ENCODE results near the gene UNC13A.
"Not testable (repeated sequence)": the region's sequence is repeated elsewhere in the genome, so short reads cannot be mapped to it uniquely, and the experiment has no call there.

Gene UNC13A

GRCh38 chr19:17604372-17605025 lies 83.7 kb downstream of the UNC13A start:
- DNase-seq (ENCODE audit: low read depth in 2 of 2) = no peak

- no peak for DNase-seq (ENCODE audit: low read depth in 2 of 2)
Measured at GRCh38 chr19:17602872-17603510, 85.2 kb downstream of the UNC13A start.

- no peak for DNase-seq (ENCODE audit: low read depth in 2 of 2)
Measured at GRCh38 chr19:17602217-17602616, 85.9 kb downstream of the UNC13A start.

- no peak for DNase-seq (ENCODE audit: low read depth in 2 of 2)
Measured at GRCh38 chr19:17601683-17602082, 86.5 kb downstream of the UNC13A start.

- DNase-seq (ENCODE audit: low read depth in 2 of 2) = no peak
Measured at GRCh38 chr19:17599780-17600179, 88.4 kb downstream of the UNC13A start.

- no peak for DNase-seq (ENCODE audit: low read depth in 2 of 2)
Measured at GRCh38 chr19:17598953-17599352, 89.2 kb downstream of the UNC13A start.

GRCh38 chr19:17598063-17598462 lies 90.1 kb downstream of the UNC13A start:
- not testable (repeated sequence) for DNase-seq (ENCODE audit: low read depth in 2 of 2)

- DNase-seq (ENCODE audit: low read depth in 2 of 2) = not testable (repeated sequence)
Measured at GRCh38 chr19:17594296-17594695, 93.9 kb downstream of the UNC13A start.

- no peak for DNase-seq (ENCODE audit: low read depth in 2 of 2)
Measured at GRCh38 chr19:17590866-17591265, 97.3 kb downstream of the UNC13A start.

GRCh38 chr19:17585395-17585794 lies 102.8 kb downstream of the UNC13A start:
- not testable (repeated sequence) for DNase-seq (ENCODE audit: low read depth in 2 of 2)

- DNase-seq (ENCODE audit: low read depth in 2 of 2) = no peak
Measured at GRCh38 chr19:17584132-17584531, 104.0 kb downstream of the UNC13A start.

- DNase-seq (ENCODE audit: low read depth in 2 of 2) = no peak
Measured at GRCh38 chr19:17582613-17583012, 105.5 kb downstream of the UNC13A start.

- DNase-seq (ENCODE audit: low read depth in 2 of 2) = no peak
Measured at GRCh38 chr19:17581211-17581874, 106.8 kb downstream of the UNC13A start.

- DNase-seq (ENCODE audit: low read depth in 2 of 2) = no peak
Measured at GRCh38 chr19:17580470-17581144, 107.5 kb downstream of the UNC13A start.

GRCh38 chr19:17579661-17580244 lies 108.4 kb downstream of the UNC13A start:
- DNase-seq (ENCODE audit: low read depth in 2 of 2) = no peak

GRCh38 chr19:17577457-17578097 lies 110.6 kb downstream of the UNC13A start:
- no peak for DNase-seq (ENCODE audit: low read depth in 2 of 2)

GRCh38 chr19:17576758-17577456 lies 111.2 kb downstream of the UNC13A start:
- DNase-seq (ENCODE audit: low read depth in 2 of 2) = no peak

- no peak for DNase-seq (ENCODE audit: low read depth in 2 of 2)
Measured at GRCh38 chr19:17575871-17576757, 112.0 kb downstream of the UNC13A start.

GRCh38 chr19:17572638-17573037 lies 115.5 kb downstream of the UNC13A start:
- no peak for DNase-seq (ENCODE audit: low read depth in 2 of 2)

- no peak for DNase-seq (ENCODE audit: low read depth in 2 of 2)
Measured at GRCh38 chr19:17570791-17571190, 117.4 kb downstream of the UNC13A start.
